ENCODE measurements around the gene GRK4. TPM values are rescaled to one million over a fixed set of nuclear protein-coding genes. Genes with fewer than 3 reads are reported as not detected.

Gene GRK4
- polyA plus RNA-seq, 1 experiment, result 3.7 TPM

- TF ChIP-seq CTCF (IDR thresholded peaks at IDR 0.05; ENCODE audit: low read depth, low read length), result no peak
- H3K9me3 ChIP-seq (ENCODE audit: control insufficient read depth, insufficient read depth, low read length), result no peaks in the 10 kb centered on the region
- no peak overlapping the region for H3K4me3 ChIP-seq (ENCODE audit: low read depth, low read length)
- ChIA-PET POLR2A (no interaction called here), CTCF (no interaction called here)
- H3K27ac ChIP-seq (ENCODE audit: low read depth, low read length), result no peak overlapping the region
- H3K27me3 ChIP-seq (ENCODE audit: control insufficient read depth, insufficient read depth, low read length), result peaks cover 2% of the 10 kb centered on the region
- DNase-seq (ENCODE audit: low read depth, low spot score), result no peak
These were observed 48.3 kb downstream of the GRK4 start for GRCh38 chr4:3011456-3012220.

DNA sequence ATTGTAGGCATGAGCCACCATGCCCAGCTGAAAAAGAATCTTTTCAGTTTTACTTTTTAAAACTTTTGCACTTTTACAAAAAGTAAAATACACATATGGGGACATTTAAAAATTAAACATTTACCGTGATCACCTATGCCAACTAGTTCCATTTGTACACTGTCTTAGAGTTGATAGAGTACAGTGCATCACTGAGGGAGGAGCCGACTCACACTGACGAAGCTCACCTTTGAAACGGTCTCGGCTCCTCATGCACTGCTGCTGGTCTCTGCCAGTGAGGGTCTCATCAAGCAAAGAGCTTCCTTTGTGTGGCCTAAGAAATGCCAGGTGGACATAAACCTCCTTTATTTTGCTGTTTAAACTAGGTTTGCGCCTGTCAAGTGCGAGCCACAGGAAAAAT is 50.0 kb downstream of the GRK4 start:
- H3K4me3 ChIP-seq (ENCODE audit: low read depth, low read length), result no peak overlapping the region
- no peak for TF ChIP-seq CTCF (IDR thresholded peaks at IDR 0.05; ENCODE audit: low read depth, low read length)
- POLR2A ChIA-PET, result no interaction called here
- no peaks in the 10 kb centered on the region for H3K27me3 ChIP-seq (ENCODE audit: control insufficient read depth, insufficient read depth, low read length)
- no peaks in the 10 kb centered on the region for H3K9me3 ChIP-seq (ENCODE audit: control insufficient read depth, insufficient read depth, low read length)
- DNase-seq (ENCODE audit: low read depth, low spot score), result no peak
- H3K27ac ChIP-seq (ENCODE audit: low read depth, low read length), result no peak overlapping the region
- CTCF ChIA-PET, result no interaction called here

GRCh38 chr4:3013839-3014350 is 50.5 kb downstream of the GRK4 start:
- Histone ChIP-seq H3K27ac (ENCODE audit: low read depth, low read length) (no peak overlapping the region), H3K4me3 (ENCODE audit: low read depth, low read length) (no peak overlapping the region), H3K27me3 (ENCODE audit: control insufficient read depth, insufficient read depth, low read length) (peaks cover 2% of the 10 kb centered on the region), H3K9me3 (ENCODE audit: control insufficient read depth, insufficient read depth, low read length) (no peaks in the 10 kb centered on the region)
- no peak for TF ChIP-seq CTCF (IDR thresholded peaks at IDR 0.05; ENCODE audit: low read depth, low read length)
- POLR2A ChIA-PET, result no interaction called here
- CTCF ChIA-PET, result interaction anchor here (0.6 kb wide), 1 partner anchor 34 kb away, joined by 3 read pairs; no protein-coding TSS in a partner anchor
- no peak for DNase-seq (ENCODE audit: low read depth, low spot score)

DNA sequence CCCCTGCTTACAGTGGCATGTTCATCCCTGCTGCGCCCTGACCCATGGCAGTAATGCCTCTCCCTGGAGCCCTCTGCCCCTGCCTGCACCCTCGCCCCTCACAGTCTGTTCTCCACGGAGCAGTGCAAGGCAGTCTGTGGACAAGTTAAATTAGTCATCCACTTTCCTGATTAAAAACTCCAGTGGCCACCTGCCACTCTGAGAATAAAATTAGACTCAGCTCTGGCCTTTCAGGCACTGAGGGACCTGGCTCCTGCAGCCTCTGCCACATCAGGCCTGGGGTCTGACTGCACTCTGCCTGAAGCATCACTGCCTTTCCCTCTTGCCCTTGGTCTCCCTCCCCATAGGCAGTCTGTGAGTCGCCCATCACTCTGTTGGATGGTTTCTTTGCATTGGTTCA is 53.6 kb downstream of the GRK4 start:
- CTCF ChIA-PET, result no interaction called here
- Histone ChIP-seq H3K9me3 (ENCODE audit: control insufficient read depth, insufficient read depth, low read length) (no peaks in the 10 kb centered on the region), H3K27me3 (ENCODE audit: control insufficient read depth, insufficient read depth, low read length) (peaks cover 11% of the 10 kb centered on the region), H3K27ac (ENCODE audit: low read depth, low read length) (no peak overlapping the region), H3K4me3 (ENCODE audit: low read depth, low read length) (no peak overlapping the region)
- TF ChIP-seq CTCF (IDR thresholded peaks at IDR 0.05; ENCODE audit: low read depth, low read length), result no peak
- no peak for DNase-seq (ENCODE audit: low read depth, low spot score)
- POLR2A ChIA-PET, result no interaction called here

DNA sequence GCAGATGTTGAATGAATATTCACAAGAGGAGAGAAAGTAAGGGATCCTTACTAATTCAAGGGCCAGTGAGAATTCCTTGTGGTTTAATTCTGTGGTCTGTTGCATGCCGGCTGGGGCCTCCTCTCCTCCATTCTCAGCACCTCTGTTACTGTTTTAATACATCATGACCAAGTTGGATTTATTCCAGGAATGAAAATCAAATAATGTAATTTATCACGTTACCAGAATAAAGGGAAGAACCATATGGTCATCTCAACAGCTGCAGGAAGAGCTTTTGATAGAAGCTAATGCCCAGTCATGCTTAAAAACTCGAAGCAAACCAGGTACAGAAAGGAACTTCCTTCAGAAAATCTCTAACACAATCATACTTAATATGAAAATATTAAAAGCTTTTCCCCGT is 54.1 kb downstream of the GRK4 start:
- Histone ChIP-seq H3K4me3 (ENCODE audit: low read depth, low read length) (no peak overlapping the region), H3K27ac (ENCODE audit: low read depth, low read length) (no peak overlapping the region), H3K27me3 (ENCODE audit: control insufficient read depth, insufficient read depth, low read length) (peaks cover 11% of the 10 kb centered on the region), H3K9me3 (ENCODE audit: control insufficient read depth, insufficient read depth, low read length) (no peaks in the 10 kb centered on the region)
- ChIA-PET CTCF (interaction anchor here (1.5 kb wide), 1 partner anchor 39 kb away, joined by 4 read pairs; no protein-coding TSS in a partner anchor), POLR2A (no interaction called here)
- no peak for DNase-seq (ENCODE audit: low read depth, low spot score)
- TF ChIP-seq CTCF (IDR thresholded peaks at IDR 0.05; ENCODE audit: low read depth, low read length), result no peak

Data from AG04450 (cell line).